Activated CD8-positive, alpha-beta memory T cell treated with anti-CD3 and anti-CD28 coated beads, Interleukin-2, amount 10 ng/mL, durations not matched to agents 7 days and 5 days (primary cell): ENCODE measurements around the gene RASL10B. TPM values are rescaled to one million over a fixed set of nuclear protein-coding genes. Genes with fewer than 3 reads are reported as not detected.
"Not testable (repeated sequence)": the region's sequence is repeated elsewhere in the genome, so short reads cannot be mapped to it uniquely, and the experiment has no call there.

ENCODE experiments used
- ATAC-seq: fragments of 150-1000 bp; cut with Tn5 transposase; one replicate; pipeline ENCODE4 v1.10.0; 2021; ENCODE audit warnings: moderate library complexity
- CTCF ChIA-PET: fragments of 350-600 bp; sonication (Branson Sonifier 250); formaldehyde crosslinking; loops from one replicate; lab custom pipeline; 2021; ENCODE audit warnings: antibody characterized with exemption; lab: Charles Lee
- DNase-seq: peaks from one replicate; pipeline ENCODE4 v3.0.0-alpha.2; 2020
- H3K27ac Mint-ChIP-seq: one replicate; pipeline ENCODE4 v1.8.0; 2021; ENCODE audit warnings: mild to moderate bottlenecking, mixed read lengths
- H3K27me3 Mint-ChIP-seq: one replicate; pipeline ENCODE4 v1.8.0; 2021; ENCODE audit warnings: mixed read lengths
- H3K36me3 Mint-ChIP-seq: one replicate; pipeline ENCODE4 v1.8.0; 2021; ENCODE audit warnings: mild to moderate bottlenecking, mixed read lengths
- H3K4me1 Mint-ChIP-seq: one replicate; pipeline ENCODE4 v1.8.0; 2021; ENCODE audit warnings: mixed read lengths
- H3K4me3 Mint-ChIP-seq: one replicate; pipeline ENCODE4 v1.8.0; 2021; ENCODE audit warnings: mild to moderate bottlenecking, moderate library complexity, mixed read lengths
- H3K9me3 Mint-ChIP-seq: one replicate; pipeline ENCODE4 v1.8.0; 2022; ENCODE audit warnings: low read depth, mixed read lengths
- total RNA-seq, 2 experiments: library from RNA; stranded (reverse); gene quantifications; one replicate each; pipeline ENCODE4 v1.2.3, GENCODE V29; 2021

The RASL10B gene
- total RNA-seq, 2 experiments from 2014 or later: 0.37 TPM; not detected in 1

DNA sequence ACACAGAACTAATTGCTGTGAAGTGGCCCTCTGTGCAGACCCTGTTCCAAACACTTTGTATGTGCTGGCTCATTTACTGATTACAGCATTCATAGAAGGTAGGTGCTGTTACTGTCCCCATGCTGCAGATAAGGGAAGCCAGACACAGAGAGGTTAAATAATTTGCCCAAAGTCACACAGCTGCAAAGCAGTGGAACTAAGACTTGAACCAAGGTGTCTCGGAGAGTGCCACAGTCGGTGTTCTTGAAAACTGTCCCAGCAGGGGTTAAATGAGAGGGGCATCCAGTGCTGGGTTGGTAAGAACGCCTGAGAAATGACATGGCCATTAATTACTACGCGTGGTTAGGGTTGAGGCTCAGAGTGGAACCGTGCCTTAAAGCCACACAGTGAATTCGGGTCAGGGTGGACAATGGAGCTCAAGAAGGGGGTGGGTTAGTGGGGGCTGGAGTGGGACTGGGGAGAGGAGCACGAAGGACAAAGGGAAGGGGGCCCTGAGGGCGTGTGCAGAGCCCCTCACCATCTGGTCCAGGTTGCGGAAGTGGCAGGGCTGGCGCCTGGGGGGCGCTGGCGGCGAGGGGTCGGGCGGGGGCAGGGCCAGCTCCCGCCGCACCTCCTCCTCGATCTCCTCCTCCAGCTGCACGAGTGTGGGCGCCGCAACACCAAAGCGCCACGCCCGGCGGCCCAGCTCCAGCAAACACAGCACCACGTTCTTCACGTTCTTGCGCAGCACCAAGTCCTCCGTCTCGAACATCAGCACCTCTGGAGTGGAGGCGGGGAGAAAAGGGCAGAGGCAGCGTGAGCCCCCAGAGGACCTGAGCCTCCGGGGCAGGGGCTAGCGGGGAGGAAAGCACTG lies 18.3 kb downstream of the RASL10B start:
- Mint-ChIP-seq H3K27ac (no peak overlapping the region), H3K9me3 (no peaks in the 10 kb centered on the region), H3K4me1 (peaks cover 8% of the 10 kb centered on the region), H3K27me3 (peaks cover 49% of the 10 kb centered on the region), H3K36me3 (no peaks in the 10 kb centered on the region), H3K4me3 (no peak overlapping the region)
- CTCF ChIA-PET: interaction anchor here (0.6 to 7.6 kb wide), 7 partner anchors 10 to 195 kb away, joined by 3 to 58 read pairs (median 4); no protein-coding TSS in a partner anchor
- DNase-seq: no peak
- no peak for ATAC-seq

DNA sequence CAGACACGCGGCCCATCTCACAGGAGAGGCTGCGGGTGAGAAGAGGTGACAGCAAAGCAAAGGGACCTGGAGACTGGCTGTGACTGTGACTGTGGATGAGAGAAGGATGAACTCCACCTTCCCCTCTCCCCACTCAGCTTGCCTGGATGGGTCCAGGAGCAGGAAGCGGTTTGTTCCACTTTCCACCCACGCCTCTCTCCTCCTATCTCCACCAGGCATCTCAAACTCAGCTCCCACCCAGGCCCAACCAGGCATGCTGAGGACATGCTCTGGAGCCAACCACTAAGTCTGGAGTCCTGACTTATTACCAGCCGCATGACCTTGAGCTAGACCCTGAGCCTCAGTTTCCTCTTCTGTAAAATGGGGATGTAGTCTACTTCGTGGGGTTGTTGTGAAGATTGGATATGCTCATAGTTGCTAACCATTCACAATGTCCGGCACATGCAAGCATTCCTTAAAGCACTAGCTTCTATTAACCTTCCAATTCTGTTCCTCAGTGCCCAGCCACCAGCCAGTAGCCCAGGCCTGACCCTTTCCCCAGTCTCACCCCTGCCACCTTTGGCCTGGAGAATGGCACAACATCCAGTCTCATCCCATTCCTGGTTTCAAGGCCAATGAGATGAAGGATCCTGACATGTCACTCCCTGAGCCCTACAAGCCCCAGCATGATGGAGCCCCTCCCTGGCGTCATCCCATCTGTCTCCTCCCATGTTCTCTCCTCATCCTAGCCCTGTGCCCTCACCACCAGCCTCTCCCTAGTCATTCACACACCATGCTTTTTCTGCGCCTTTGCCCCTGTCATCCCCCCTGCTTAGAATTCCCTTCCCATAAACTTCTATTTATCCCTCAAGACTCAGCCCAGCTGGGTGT lies 19.3 kb downstream of the RASL10B start:
- Mint-ChIP-seq H3K27me3 (peaks cover 53% of the 10 kb centered on the region), H3K36me3 (no peaks in the 10 kb centered on the region), H3K4me1 (peaks cover 8% of the 10 kb centered on the region), H3K27ac (no peak overlapping the region), H3K4me3 (no peak overlapping the region), H3K9me3 (no peaks in the 10 kb centered on the region)
- ATAC-seq (no peak), DNase-seq (no peak)
- CTCF ChIA-PET: interaction anchor here (7.6 kb wide), 1 partner anchor 14 kb away, joined by 58 read pairs; no protein-coding TSS in a partner anchor

DNA sequence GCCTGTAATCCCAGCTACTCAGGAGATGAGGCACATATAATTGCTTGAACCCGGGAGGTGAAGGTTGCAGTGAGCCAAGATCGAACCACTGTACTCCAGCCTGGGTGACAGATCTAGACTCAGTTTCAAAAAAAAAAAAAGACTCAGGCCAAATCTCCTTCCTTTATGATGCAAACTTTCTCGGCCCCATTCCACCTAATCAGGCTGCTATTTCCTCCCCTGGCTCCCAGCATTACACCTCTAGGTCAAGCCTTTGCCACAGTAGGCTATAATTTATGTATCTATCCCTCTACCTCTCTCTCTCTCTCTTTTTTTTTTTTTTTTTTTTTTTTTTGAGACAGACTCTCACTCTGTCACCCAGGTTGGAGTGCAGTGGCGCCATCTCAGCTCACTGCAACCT lies 20.1 kb downstream of the RASL10B start:
- H3K4me1 Mint-ChIP-seq, H3K4me3 Mint-ChIP-seq, H3K9me3 Mint-ChIP-seq, ATAC-seq, H3K27ac Mint-ChIP-seq, H3K36me3 Mint-ChIP-seq, DNase-seq: not testable (repeated sequence)
- H3K27me3 Mint-ChIP-seq: peaks cover 53% of the 10 kb centered on the region
- CTCF ChIA-PET: interaction anchor here (7.6 kb wide), 1 partner anchor 14 kb away, joined by 58 read pairs; no protein-coding TSS in a partner anchor

DNA sequence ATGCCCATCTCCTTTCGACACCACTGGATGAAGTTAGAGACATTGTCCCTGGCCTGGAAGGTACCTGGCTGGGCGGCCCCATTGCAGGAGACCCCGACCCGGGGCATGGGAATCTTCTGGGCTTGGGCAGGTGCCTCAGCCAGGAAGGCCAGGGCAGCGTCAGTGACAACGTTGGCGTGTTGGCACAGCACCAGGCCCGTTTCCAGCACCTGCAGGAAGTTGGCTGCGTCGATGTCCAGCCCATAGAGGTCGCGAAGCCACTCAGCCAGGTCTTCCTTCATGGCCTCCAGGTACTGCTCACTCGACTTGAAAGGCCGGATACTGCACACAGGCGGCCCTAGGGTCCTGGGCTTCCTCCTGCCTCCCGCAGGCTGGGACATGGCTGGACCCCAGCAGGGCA lies 21.0 kb downstream of the RASL10B start:
- Mint-ChIP-seq H3K4me3 (no peak overlapping the region), H3K36me3 (no peaks in the 10 kb centered on the region), H3K9me3 (no peaks in the 10 kb centered on the region), H3K27ac (no peak overlapping the region), H3K4me1 (peaks cover 8% of the 10 kb centered on the region), H3K27me3 (peaks cover 51% of the 10 kb centered on the region)
- no peak for DNase-seq
- ATAC-seq: no peak
- CTCF ChIA-PET: interaction anchor here (0.8 to 7.6 kb wide), 2 partner anchors 13 to 56 kb away, joined by 3 to 58 read pairs; partner anchors contain the start of gene TAF15

DNA sequence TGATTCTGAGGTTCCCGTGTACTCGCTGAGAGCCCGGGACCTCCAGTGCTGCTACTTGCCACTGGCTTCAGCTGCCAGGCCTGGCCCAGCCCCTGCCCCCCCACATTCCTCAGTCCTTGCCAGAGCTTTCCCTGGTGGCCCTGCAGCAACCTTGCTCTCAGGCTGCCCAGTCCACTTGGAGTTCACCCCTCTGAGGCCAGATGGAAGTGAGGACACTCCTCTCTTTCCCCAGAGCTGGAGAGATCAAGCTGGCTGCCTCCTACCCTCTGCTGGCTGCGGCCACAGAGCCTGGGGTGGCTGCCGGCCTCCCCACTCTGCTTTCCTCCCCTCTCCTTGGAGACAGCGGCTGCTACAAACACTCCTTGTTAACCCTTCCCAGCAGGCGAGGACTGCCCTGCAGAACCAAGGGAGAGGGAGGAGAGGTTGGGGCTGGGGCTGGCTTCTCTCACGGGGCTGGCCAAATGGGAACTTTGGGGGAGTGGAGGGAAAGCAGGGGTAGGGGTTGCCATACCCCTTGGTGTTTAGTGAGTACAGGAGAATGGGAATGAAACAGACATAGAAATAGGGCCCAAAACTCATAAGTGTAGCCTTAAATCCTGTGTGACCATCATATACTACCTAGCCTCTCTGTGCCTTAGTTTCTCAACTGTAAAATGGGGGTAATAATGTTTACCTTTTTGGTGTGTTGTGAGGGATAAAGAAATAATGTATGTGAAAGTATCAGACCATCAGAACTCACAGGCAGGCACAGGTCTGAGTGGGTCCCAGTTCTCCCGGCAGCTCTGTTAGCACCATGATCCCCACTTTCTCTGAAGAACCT lies 21.7 kb downstream of the RASL10B start, which contains the start of gene GAS2L2:
GAS2L2 (minus strand) TSS at position 295 of the 820 bp plus-strand sequence. CDS start 389 bp downstream, outside the sequence.
- no peaks in the 10 kb centered on the region for H3K36me3 Mint-ChIP-seq
- DNase-seq (no peak), ATAC-seq (no peak)
- no peaks in the 10 kb centered on the region for H3K9me3 Mint-ChIP-seq
- CTCF ChIA-PET: interaction anchor here (0.6 to 7.6 kb wide), 3 partner anchors 12 to 56 kb away, joined by 3 to 58 read pairs (median 3); partner anchors contain the start of gene TAF15
- no peak within 1 kb of the TSS for H3K4me3 Mint-ChIP-seq
- H3K27ac Mint-ChIP-seq: no peak within 1 kb of the TSS
- peaks cover 49% of the 10 kb centered on the region for H3K27me3 Mint-ChIP-seq
- H3K4me1 Mint-ChIP-seq: peaks cover 8% of the 10 kb centered on the region

DNA sequence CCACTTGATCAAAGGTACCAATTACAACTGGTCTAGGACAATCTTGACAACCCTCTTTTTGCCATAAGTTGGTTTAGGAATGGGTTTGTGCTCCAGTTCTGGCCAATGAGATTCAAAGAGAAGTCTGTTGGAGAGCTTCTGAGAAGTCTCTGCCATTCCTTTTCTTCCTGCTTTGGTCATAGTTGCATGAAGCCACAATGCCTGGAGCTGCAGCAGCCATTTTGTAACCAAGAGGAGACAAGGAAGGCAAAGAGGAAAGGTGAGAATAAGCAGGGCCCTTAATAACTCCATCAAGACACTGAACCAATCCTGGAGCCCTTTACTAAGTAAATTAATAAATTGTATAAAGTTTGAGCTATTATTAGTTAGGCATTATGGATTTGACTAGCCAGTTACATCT lies 25.8 kb downstream of the RASL10B start:
- CTCF ChIA-PET: interaction anchor here (0.9 to 2.1 kb wide), 3 partner anchors 10 to 92 kb away, joined by 4 to 6 read pairs (median 4); no protein-coding TSS in a partner anchor
- no peaks in the 10 kb centered on the region for H3K9me3 Mint-ChIP-seq
- no peaks in the 10 kb centered on the region for H3K36me3 Mint-ChIP-seq
- ATAC-seq: no peak
- no peak for DNase-seq
- no peak overlapping the region for H3K4me3 Mint-ChIP-seq
- H3K27ac Mint-ChIP-seq: no peak overlapping the region
- H3K27me3 Mint-ChIP-seq: peaks cover 17% of the 10 kb centered on the region
- H3K4me1 Mint-ChIP-seq: no peaks in the 10 kb centered on the region

DNA sequence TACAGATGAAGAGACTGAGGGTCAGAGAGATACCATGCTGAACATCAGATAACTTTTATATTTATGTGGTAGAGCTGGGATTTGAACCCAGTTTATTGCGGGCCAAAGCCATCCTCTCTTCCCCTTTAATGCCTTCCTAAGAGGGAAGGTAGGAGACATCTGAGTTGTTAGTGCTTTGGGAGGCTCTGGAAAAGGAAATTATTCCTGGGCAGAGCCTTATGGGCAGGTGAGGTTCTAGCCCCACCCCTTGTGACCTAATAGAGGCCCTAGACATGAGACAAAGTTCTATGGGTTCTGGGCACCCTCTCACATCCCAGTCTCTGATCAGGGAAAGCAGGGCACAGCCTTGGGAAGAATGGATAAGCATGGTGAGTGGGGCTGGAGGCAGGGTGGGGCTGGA lies 29.1 kb downstream of the RASL10B start, which contains the start of gene C17orf50:
C17orf50 (plus strand) TSS at position 301 of the 400 bp plus-strand sequence; CDS start at position 356, 55 bp downstream.
- Mint-ChIP-seq H3K4me1 (peaks cover 12% of the 10 kb centered on the region), H3K4me3 (no peak within 1 kb of the TSS), H3K9me3 (no peaks in the 10 kb centered on the region), H3K27ac (no peak within 1 kb of the TSS), H3K27me3 (no peaks in the 10 kb centered on the region), H3K36me3 (no peaks in the 10 kb centered on the region)
- DNase-seq (no peak), ATAC-seq (no peak)
- CTCF ChIA-PET: interaction anchor here (2.9 to 12.5 kb wide), 3 partner anchors 13 to 48 kb away, joined by 13 to 368 read pairs (median 106); partner anchors contain the start of genes MMP28 and TAF15

DNA sequence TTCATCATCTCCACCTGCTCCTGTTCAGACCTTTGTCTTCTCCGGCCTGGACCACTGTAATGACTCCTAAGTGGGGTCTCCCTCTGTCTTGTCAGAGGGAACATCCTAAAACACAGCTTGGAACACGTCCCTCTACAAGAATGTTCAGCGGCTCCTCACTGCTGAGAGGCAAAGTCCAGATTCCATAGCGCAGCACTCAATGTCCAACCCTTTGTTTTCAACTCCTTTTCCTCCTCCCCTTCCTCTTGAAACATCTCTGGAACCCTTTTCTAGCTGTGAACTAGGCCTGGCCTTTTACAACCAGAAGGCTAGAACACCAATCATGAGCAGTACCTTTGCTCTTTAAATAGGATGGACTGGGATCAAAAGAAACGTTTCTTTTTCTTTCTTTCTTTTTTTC lies 30.2 kb downstream of the RASL10B start:
- no peaks in the 10 kb centered on the region for H3K27me3 Mint-ChIP-seq
- H3K27ac Mint-ChIP-seq: no peak overlapping the region
- no peak for DNase-seq
- peaks cover 13% of the 10 kb centered on the region for H3K4me1 Mint-ChIP-seq
- H3K36me3 Mint-ChIP-seq: no peaks in the 10 kb centered on the region
- no peaks in the 10 kb centered on the region for H3K9me3 Mint-ChIP-seq
- CTCF ChIA-PET: interaction anchor here (2.9 to 12.5 kb wide), 3 partner anchors 14 to 47 kb away, joined by 13 to 368 read pairs (median 106); partner anchors contain the start of genes MMP28 and TAF15
- no peak for ATAC-seq
- H3K4me3 Mint-ChIP-seq: no peak overlapping the region

DNA sequence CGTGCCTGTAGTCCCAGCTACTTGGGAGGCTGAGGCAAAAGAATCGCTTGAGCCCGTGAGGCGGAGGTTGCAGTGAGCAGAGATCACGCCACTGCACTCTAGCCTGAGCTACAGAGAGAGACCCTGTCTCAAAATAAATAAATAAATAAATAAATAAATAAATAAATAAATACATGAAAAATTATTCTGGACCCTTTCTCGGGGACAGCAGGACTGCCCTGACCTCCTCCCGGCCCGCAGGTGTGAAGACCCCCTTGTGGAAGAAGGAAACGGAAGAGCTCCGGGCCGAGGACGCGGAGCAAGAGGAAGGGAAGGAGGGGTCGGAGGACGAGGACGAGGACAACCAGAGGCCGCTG lies 32.3 kb downstream of the RASL10B start:
- H3K4me3 Mint-ChIP-seq: peak overlapping the region; percentile 76
- CTCF ChIA-PET: interaction anchor here (0.6 to 12.5 kb wide), 81 partner anchors 8 to 719 kb away, joined by 3 to 368 read pairs (median 4); partner anchors contain the start of genes CCL4L2, CCL5, GAS2L2 and MMP28
- no peak for ATAC-seq
- H3K9me3 Mint-ChIP-seq: no peaks in the 10 kb centered on the region
- no peak for DNase-seq
- peaks cover 3% of the 10 kb centered on the region for H3K27me3 Mint-ChIP-seq
- H3K4me1 Mint-ChIP-seq: peaks cover 13% of the 10 kb centered on the region
- no peak overlapping the region for H3K27ac Mint-ChIP-seq
- H3K36me3 Mint-ChIP-seq: no peaks in the 10 kb centered on the region

DNA sequence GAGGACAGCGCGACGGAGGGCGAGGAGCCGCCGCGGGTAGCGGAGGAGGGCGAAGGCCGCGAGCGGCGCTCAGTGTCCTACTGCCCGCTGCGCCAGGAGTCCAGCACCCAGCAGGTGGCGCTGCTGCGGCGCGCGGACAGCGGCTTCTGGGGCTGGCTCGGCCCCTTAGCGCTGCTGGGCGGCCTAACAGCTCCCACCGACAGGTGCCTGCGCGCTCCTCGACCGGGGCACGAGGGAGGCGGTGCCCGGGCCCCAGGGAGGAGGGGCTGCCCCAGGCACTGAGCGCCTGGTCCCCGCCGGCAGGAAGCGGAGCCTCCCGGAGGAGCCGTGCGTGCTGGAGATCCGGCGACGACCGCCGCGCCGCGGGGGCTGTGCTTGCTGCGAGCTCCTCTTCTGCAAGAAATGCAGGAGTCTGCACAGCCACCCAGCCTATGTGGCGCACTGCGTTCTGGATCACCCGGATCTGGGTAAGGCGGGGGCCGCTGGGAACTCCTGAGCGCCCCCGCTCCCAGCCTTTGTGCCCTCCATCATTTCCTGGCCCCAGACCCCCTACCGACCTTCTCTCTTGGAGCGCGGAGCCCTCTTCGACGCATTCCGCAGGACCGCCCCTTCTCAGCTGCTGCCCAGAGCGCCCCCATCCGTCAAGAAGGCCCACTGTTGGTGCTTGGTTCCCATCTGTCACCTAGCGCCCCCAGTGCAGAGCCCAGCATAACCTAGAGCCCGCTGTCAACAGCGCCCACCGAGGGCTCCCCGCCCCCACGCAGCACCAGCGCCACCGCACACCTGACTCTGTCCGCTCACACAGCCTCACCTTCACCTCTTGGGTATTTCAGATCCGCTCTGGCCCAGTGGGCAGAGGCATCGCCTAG lies 32.9 kb downstream of the RASL10B start:
- H3K27me3 Mint-ChIP-seq: peaks cover 3% of the 10 kb centered on the region
- peak overlapping the region; percentile 54 for H3K27ac Mint-ChIP-seq
- CTCF ChIA-PET: interaction anchor here (0.6 to 12.5 kb wide), 83 partner anchors 8 to 719 kb away, joined by 3 to 368 read pairs (median 4); partner anchors contain the start of genes CCL4L2, CCL5, GAS2L2 and MMP28
- no peaks in the 10 kb centered on the region for H3K9me3 Mint-ChIP-seq
- ATAC-seq (peak; percentile 94), DNase-seq (peak; percentile 90)
- H3K4me3 Mint-ChIP-seq: peak overlapping the region; percentile 76
- no peaks in the 10 kb centered on the region for H3K36me3 Mint-ChIP-seq
- peaks cover 13% of the 10 kb centered on the region for H3K4me1 Mint-ChIP-seq

DNA sequence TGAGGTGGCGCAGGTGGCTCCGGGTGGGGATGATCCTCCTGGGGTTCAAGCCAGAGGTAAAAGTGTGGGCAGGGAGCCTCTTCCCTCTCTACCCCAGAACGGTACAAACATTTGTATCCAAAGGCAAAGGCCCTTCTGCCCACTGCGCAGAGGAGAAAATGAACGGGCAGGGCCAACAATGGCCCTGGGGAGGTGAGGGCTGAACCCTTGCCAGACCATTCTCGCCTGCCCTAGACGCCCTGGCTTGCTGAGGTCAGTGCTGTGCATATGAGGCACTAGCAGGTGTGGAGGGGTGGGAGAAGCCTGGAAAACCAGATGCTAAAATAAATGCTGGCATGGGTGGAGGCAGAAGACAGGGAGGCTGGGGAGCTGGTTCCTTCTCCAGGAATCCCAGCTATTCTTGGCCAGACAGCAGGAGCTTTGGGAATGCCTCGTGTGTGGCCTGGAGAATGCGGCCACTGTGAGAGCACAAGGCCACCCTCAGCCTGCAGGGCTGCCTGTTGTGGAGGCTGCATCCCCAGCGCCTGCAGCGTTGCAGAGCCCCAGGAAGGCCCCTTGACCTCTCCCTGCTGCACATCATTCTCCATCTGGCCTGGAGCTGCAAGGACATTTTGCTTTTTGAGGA lies 33.8 kb downstream of the RASL10B start:
- Mint-ChIP-seq H3K36me3 (no peaks in the 10 kb centered on the region), H3K27me3 (peaks cover 3% of the 10 kb centered on the region), H3K4me1 (peaks cover 13% of the 10 kb centered on the region), H3K27ac (no peak overlapping the region), H3K4me3 (peak overlapping the region; percentile 76), H3K9me3 (no peaks in the 10 kb centered on the region)
- DNase-seq (no peak), ATAC-seq (no peak)
- CTCF ChIA-PET: interaction anchor here (0.8 to 12.5 kb wide), 24 partner anchors 12 to 638 kb away, joined by 3 to 368 read pairs (median 7); partner anchors contain the start of genes GAS2L2, MMP28 and TAF15
